Nephron progenitor cell (in vitro differentiated cells): ENCODE results near the gene ACVR1B.

Experiments
- DNase-seq: peaks from one replicate; pipeline ENCODE4 v3.0.0; 2021
- H3K27ac Mint-ChIP-seq: 2 replicates; pipeline ENCODE4 v1.8.0; 2021; ENCODE audit warnings: mild to moderate bottlenecking, moderate library complexity, mixed read lengths
- H3K27me3 Mint-ChIP-seq: 2 replicates; pipeline ENCODE4 v1.8.0; 2021; ENCODE audit warnings: mild to moderate bottlenecking, low read depth, mixed read lengths; ENCODE audit not compliant: poor library complexity
- H3K36me3 Mint-ChIP-seq: 2 replicates; pipeline ENCODE4 v1.8.0; 2021; ENCODE audit warnings: low read depth, mixed read lengths
- H3K4me1 Mint-ChIP-seq: 2 replicates; pipeline ENCODE4 v1.8.0; 2021; ENCODE audit warnings: mixed read lengths
- H3K4me3 Mint-ChIP-seq: 2 replicates; pipeline ENCODE4 v1.8.0; 2021; ENCODE audit warnings: mild to moderate bottlenecking, moderate library complexity, mixed read lengths
- H3K9me3 Mint-ChIP-seq: 2 replicates; pipeline ENCODE4 v1.8.0; 2021; ENCODE audit warnings: mild to moderate bottlenecking, moderate library complexity, mixed read lengths
- CTCF ChIP-seq: fragments of 200-600 bp; sonication (generic); IDR thresholded peaks from 2 replicates; pipeline ENCODE4 v1.5.0; 2021; ENCODE audit warnings: antibody characterized with exemption

Gene ACVR1B

GRCh38 chr12:52024845-52025230, 73.3 kb downstream of the ACVR1B start:
- peaks cover 50% of the 10 kb centered on the region for H3K27me3 Mint-ChIP-seq
- H3K4me3 Mint-ChIP-seq = no peak overlapping the region
- DNase-seq = no peak

DNA sequence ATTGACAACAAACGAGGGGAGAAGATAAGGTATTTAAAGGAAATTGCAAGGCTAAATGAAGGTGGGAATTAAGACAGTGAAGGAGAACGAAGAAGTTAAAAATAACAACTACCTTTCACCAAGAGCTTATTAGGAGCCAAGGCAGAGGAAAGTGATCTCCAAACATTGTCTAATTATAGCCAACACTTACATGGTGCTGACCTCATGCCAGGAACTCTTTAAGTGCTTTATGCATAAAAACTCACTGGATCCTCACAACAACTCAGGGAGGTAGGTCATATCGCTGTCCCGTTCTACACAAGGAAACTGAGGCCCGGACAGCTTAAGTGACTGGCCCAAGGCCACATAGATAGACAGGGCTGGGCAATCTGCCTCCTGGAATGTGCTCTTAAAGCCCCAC, 74.8 kb downstream of the ACVR1B start:
- peaks cover 41% of the 10 kb centered on the region for H3K27me3 Mint-ChIP-seq
- DNase-seq = no peak
- H3K27ac Mint-ChIP-seq = no peak overlapping the region
- peaks cover 61% of the 10 kb centered on the region for H3K4me1 Mint-ChIP-seq
- no peak overlapping the region for H3K4me3 Mint-ChIP-seq
- no peaks in the 10 kb centered on the region for H3K36me3 Mint-ChIP-seq
- no peak for TF ChIP-seq CTCF
- no peaks in the 10 kb centered on the region for H3K9me3 Mint-ChIP-seq

More at GRCh38 chr12:52024845-52025230, 73.3 kb downstream of the ACVR1B start:
- H3K27ac Mint-ChIP-seq = no peak overlapping the region
- peaks cover 63% of the 10 kb centered on the region for H3K4me1 Mint-ChIP-seq
- H3K9me3 Mint-ChIP-seq = no peaks in the 10 kb centered on the region
- H3K36me3 Mint-ChIP-seq = no peaks in the 10 kb centered on the region
- TF ChIP-seq CTCF = no peak

DNA sequence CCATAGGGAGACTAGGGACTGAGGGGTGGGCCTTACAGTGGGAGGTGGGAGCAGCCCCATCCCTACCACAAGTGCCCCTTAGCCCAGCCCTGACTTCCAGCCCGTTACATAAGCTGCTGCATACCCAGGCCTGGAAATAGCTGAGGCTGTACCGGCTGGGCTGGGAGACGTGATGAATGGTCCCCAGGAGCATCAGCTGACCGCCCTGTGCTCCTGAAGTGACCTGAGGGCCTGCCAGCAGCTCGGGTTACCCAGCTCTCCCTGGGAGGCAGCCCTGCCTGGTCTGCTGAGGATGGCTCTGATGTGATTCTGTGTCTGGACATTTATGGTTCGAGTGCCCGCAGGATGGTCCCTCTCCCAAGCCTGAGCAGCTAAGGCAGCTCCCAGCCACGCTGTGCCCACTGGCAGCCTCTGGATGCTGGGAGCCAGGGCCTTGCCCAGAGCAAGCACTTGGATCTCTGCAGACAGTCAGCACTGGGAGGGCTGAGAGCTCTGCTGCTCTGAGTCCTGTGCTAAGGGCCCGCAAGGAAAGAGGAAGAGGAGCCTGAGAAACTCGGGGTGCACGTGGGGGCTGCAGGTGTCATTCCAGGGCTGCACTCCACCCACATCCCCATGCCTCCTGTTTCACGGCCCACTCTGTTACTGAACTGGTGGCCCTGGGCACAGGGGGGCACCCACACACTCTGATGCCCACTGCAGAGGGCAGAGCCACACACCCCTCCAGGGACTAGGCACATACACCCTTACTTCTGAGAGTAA, 75.8 kb downstream of the ACVR1B start:
- Mint-ChIP-seq H3K9me3 (no peaks in the 10 kb centered on the region), H3K36me3 (no peaks in the 10 kb centered on the region), H3K4me1 (peaks cover 69% of the 10 kb centered on the region), H3K27me3 (peaks cover 33% of the 10 kb centered on the region), H3K4me3 (no peak overlapping the region), H3K27ac (no peak overlapping the region)
- DNase-seq = peak; percentile 80
- no peak for TF ChIP-seq CTCF

- peaks cover 73% of the 10 kb centered on the region for H3K4me1 Mint-ChIP-seq
- peak overlapping the region; percentile 96 for H3K27ac Mint-ChIP-seq
- H3K27me3 Mint-ChIP-seq = peaks cover 22% of the 10 kb centered on the region
- peak overlapping the region; percentile 60 for H3K4me3 Mint-ChIP-seq
- H3K36me3 Mint-ChIP-seq = no peaks in the 10 kb centered on the region
- H3K9me3 Mint-ChIP-seq = no peaks in the 10 kb centered on the region
- DNase-seq = peak; percentile 79
- TF ChIP-seq CTCF = no peak
These were observed 78.2 kb downstream of the ACVR1B start for GRCh38 chr12:52029685-52030084.

DNA sequence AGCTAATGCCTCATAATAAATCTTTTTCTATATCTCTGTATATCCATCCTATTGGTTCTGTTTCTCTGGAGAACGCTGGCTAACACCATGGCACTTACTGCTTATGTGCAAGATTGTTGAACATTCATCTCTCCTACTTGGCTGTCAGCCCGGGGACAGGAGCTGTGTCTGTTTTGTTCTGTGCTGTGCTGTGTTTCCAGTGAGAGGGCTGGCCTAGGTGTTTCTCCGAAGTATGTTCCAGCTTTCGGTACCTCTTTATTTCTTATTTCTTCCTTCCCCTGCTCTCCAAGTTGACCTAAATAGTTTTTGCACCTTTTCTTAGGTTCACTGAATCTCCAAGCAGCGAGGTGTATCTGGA, 80.9 kb downstream of the ACVR1B start:
- Mint-ChIP-seq H3K9me3 (no peaks in the 10 kb centered on the region), H3K4me3 (peak overlapping the region; percentile 82), H3K27me3 (peaks cover 31% of the 10 kb centered on the region), H3K4me1 (peaks cover 59% of the 10 kb centered on the region), H3K27ac (peak overlapping the region; percentile 95), H3K36me3 (no peaks in the 10 kb centered on the region)
- no peak for TF ChIP-seq CTCF
- no peak for DNase-seq
